ENCODE measurements around the gene UBAP1. TPM values are rescaled to one million over a fixed set of nuclear protein-coding genes. Genes with fewer than 3 reads are reported as not detected.

The UBAP1 gene
- total and polyA plus RNA-seq, 9 of the 15 experiments (the other 6 are each of a cell fraction or from before 2014, with no cell fraction given) = 1.3 to 33.4 (median 16.5) TPM

- TF ChIP-seq TRIM25 (IDR thresholded peaks at IDR 0.05; ENCODE audit: borderline replicate concordance) = no peak
- no peak for TF ChIP-seq SRSF7 (optimal IDR thresholded peaks at IDR 0.05; ENCODE audit: low read depth, low read length)
- TF ChIP-seq MAFF (IDR thresholded peaks at IDR 0.05; ENCODE audit: low read length) = 0 out of 2 replicates have a peak, but pooled peaks have one; percentile 1
- no peak for TF ChIP-seq ILF3 (IDR thresholded peaks at IDR 0.05; ENCODE audit: borderline replicate concordance)
- TF ChIP-seq NFIC (IDR thresholded peaks at IDR 0.05) = peak; percentile 17; the same call in 1 of the 2 replicates
- TF ChIP-seq ZNF146 (CRISPR knock-in tag; IDR thresholded peaks at IDR 0.05; ENCODE audit: unreplicated experiment) = no peak
- no peak for TF ChIP-seq HINFP (tag; conservative IDR thresholded peaks at IDR 0.05; ENCODE audit: low read depth)
- TF ChIP-seq ATF2 (CRISPR knock-in tag; IDR thresholded peaks at IDR 0.05) = peak; percentile 82
- TF ChIP-seq BRD9 (IDR thresholded peaks at IDR 0.05; ENCODE audit: low read depth, partially characterized antibody) = no peak
- TF ChIP-seq ZNF407 (IDR thresholded peaks at IDR 0.05; ENCODE audit: low read depth) = no peak
- TF ChIP-seq PML (IDR thresholded peaks at IDR 0.05; ENCODE audit: low read length) = peak; percentile 76
- TF ChIP-seq MTA3 (IDR thresholded peaks at IDR 0.05; ENCODE audit: borderline replicate concordance) = 0 out of 2 replicates have a peak, but pooled peaks have one; percentile 49
These were observed at the start of gene UBAP1 (continued) for GRCh38 chr9:34178436-34179212.
